Neural cell (in vitro differentiated cells): ENCODE data around the gene OXSM. TPM values are rescaled to one million over a fixed set of nuclear protein-coding genes. Genes with fewer than 3 reads are reported as not detected.

Experiments used
- H2AFZ ChIP-seq: fragments of 200-600, 300-800 bp; sonication (generic), shearing (Covaris generic); 2 replicates; pipeline ENCODE4 v1.6.0; 2014; ENCODE audit warnings: low read depth, mild to moderate bottlenecking, antibody characterized with exemption, low read length, moderate library complexity
- H3F3A ChIP-seq: fragments of 200-600 bp; shearing (Covaris generic); 2 replicates; pipeline ENCODE4 v1.6.1; 2016; ENCODE audit warnings: mild to moderate bottlenecking, moderate library complexity, mixed read lengths, antibody characterized with exemption, low read length; ENCODE audit not compliant: insufficient read depth, poor library complexity, severe bottlenecking
- H3K27ac ChIP-seq: fragments of 200-600, 300-800 bp; sonication (generic), shearing (Covaris generic); 2 replicates; pipeline ENCODE4 v1.5.1; 2014; ENCODE audit warnings: mild to moderate bottlenecking, low read length, moderate library complexity
- H3K27me3 ChIP-seq: fragments of 300-800, 200-600 bp; sonication (generic), shearing (Covaris generic); 2 replicates; pipeline ENCODE4 v1.6.0; 2014; ENCODE audit warnings: mild to moderate bottlenecking, low read depth, low read length, moderate library complexity; ENCODE audit not compliant: insufficient read depth
- H3K36me3 ChIP-seq: fragments of 300-800, 200-600 bp; sonication (generic), shearing (Covaris generic); 2 replicates; pipeline ENCODE4 v1.5.1; 2014; ENCODE audit warnings: mild to moderate bottlenecking, antibody characterized with exemption, low read length, moderate library complexity; ENCODE audit not compliant: insufficient read depth
- H3K4me2 ChIP-seq: fragments of 300-800, 200-600 bp; sonication (generic), shearing (Covaris generic); 2 replicates; pipeline ENCODE4 v1.6.0; 2014; ENCODE audit warnings: mild to moderate bottlenecking, low read length
- H3K4me3 ChIP-seq: fragments of 300-800, 200-600 bp; sonication (generic), shearing (Covaris generic); 2 replicates; pipeline ENCODE4 v1.5.1; 2014; ENCODE audit warnings: mild to moderate bottlenecking, low read length, moderate library complexity
- H3K79me2 ChIP-seq: fragments of 200-600 bp; shearing (Covaris generic); replicated peaks from 2 replicates; pipeline ENCODE4 v1.6.0; 2014; ENCODE audit warnings: mild to moderate bottlenecking, low read length, moderate library complexity; ENCODE audit not compliant: insufficient read depth
- H3K9ac ChIP-seq: fragments of 300-800, 200-600 bp; sonication (generic), shearing (Covaris generic); 2 replicates; pipeline ENCODE4 v1.6.1; 2016; ENCODE audit warnings: mild to moderate bottlenecking, low read length, mixed read lengths
- H3K9me2 ChIP-seq: fragments of 200-600 bp; shearing (Covaris generic); 2 replicates; pipeline ENCODE4 v1.6.1; 2016; ENCODE audit warnings: mild to moderate bottlenecking, low read length, mixed read lengths; ENCODE audit not compliant: insufficient read depth
- H3K9me3 ChIP-seq: fragments of 200-600, 300-800 bp; sonication (generic), shearing (Covaris generic); 2 replicates; pipeline ENCODE4 v1.6.1; 2016; ENCODE audit warnings: mild to moderate bottlenecking, mixed run types, low read length, moderate library complexity, mixed read lengths
- H4K20me1 ChIP-seq: fragments of 200-600 bp; shearing (Covaris generic); 2 replicates; pipeline ENCODE4 v1.6.1; 2016; ENCODE audit warnings: mild to moderate bottlenecking, mixed run types; ENCODE audit not compliant: insufficient read depth
- EP300 ChIP-seq: fragments of 450-650 bp; conservative IDR thresholded peaks from 2 replicates; pipeline ENCODE4 v1.6.1; 2014; ENCODE audit warnings: antibody characterized with exemption, mild to moderate bottlenecking, moderate library complexity; ENCODE audit not compliant: poor library complexity, severe bottlenecking
- EZH2 ChIP-seq: fragments of 200-600, 300-800 bp; shearing (Covaris generic), sonication (generic); IDR thresholded peaks from 2 replicates; pipeline ENCODE4 v1.6.1; 2014; ENCODE audit warnings: antibody characterized with exemption, low read length, borderline replicate concordance, mild to moderate bottlenecking; ENCODE audit not compliant: insufficient read depth, poor library complexity, severe bottlenecking
- MXI1 ChIP-seq: fragments of 450-650 bp; conservative IDR thresholded peaks from 2 replicates; pipeline ENCODE4 v1.6.1; 2014; ENCODE audit warnings: antibody characterized with exemption, mild to moderate bottlenecking; ENCODE audit not compliant: poor library complexity, severe bottlenecking
- POLR2AphosphoS5 ChIP-seq: IDR thresholded peaks from 2 replicates; pipeline ENCODE4 v1.6.1; 2012
- RAD21 ChIP-seq: fragments of 450-650 bp; conservative IDR thresholded peaks from 2 replicates; pipeline ENCODE4 v1.6.1; 2014; ENCODE audit warnings: antibody characterized with exemption, mild to moderate bottlenecking, moderate library complexity
- REST ChIP-seq: IDR thresholded peaks from 2 replicates; pipeline ENCODE4 v1.6.1; 2012; ENCODE audit warnings: borderline replicate concordance
- SMC3 ChIP-seq: fragments of 450-650 bp; conservative IDR thresholded peaks from 2 replicates; pipeline ENCODE4 v1.6.1; 2014; ENCODE audit warnings: antibody characterized with exemption, mild to moderate bottlenecking, moderate library complexity; ENCODE audit not compliant: poor library complexity
- TAF1 ChIP-seq: IDR thresholded peaks from 2 replicates; pipeline ENCODE4 v1.6.1; 2012; ENCODE audit warnings: low read depth
- polyA plus RNA-seq: library from polyadenylated mRNA; depleted of rRNA; stranded (reverse); fragments of >200 nt; gene quantifications from 2 replicates; pipeline ENCODE4 v1.2.3, GENCODE V29; 2014
- TF ChIP-seq, protein P1 (sequence below): fragments of 450-650 bp; IDR thresholded peaks from 2 replicates; pipeline ENCODE4 v1.5.1; 2014; ENCODE audit warnings: antibody characterized with exemption, mild to moderate bottlenecking, moderate library complexity; ENCODE audit not compliant: poor library complexity, severe bottlenecking

Gene OXSM
- polyA plus RNA-seq, 1 donor from 2014 or later: 6.7 TPM

GRCh38 chr3:25817107-25817506, 27.2 kb downstream of the OXSM start:
- no peak overlapping the region for H3K27ac ChIP-seq

DNA sequence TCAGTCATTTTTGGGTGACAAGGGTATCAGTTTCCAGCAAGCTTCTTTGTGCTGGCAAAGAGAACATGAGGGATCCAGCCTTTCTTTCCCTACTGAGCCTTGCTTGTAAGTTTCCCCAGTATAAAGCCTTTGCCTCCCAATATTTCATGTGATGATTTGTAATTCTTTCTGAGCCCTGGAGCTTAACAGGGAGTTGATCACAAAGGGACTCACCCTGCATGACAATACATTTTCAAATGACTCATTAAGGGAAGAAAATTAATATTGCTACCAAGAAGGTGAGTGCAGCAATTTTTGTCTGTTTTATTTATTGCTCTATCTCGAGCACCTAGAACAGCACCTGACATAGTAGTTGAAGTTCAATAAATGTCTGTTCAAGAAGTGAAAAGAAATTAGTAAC, 27.7 kb downstream of the OXSM start:
- Histone ChIP-seq H3K79me2 (no peaks in the 10 kb centered on the region), H3K4me3 (no peak overlapping the region), H3K4me2 (no peak overlapping the region), H4K20me1 (no peaks in the 10 kb centered on the region), H2AFZ (no peak overlapping the region), H3K9ac (no peak overlapping the region), H3K9me3 (no peaks in the 10 kb centered on the region), H3K9me2 (no peaks in the 10 kb centered on the region), H3K27ac (no peak overlapping the region), H3K27me3 (no peaks in the 10 kb centered on the region), H3F3A (no peaks in the 10 kb centered on the region), H3K36me3 (no peaks in the 10 kb centered on the region)
- no peak for TF ChIP-seq SMC3
- TF ChIP-seq REST: no peak
- TF ChIP-seq RAD21: no peak
- TF ChIP-seq POLR2AphosphoS5: no peak
- no peak for TF ChIP-seq EZH2
- TF ChIP-seq, protein P1, sequence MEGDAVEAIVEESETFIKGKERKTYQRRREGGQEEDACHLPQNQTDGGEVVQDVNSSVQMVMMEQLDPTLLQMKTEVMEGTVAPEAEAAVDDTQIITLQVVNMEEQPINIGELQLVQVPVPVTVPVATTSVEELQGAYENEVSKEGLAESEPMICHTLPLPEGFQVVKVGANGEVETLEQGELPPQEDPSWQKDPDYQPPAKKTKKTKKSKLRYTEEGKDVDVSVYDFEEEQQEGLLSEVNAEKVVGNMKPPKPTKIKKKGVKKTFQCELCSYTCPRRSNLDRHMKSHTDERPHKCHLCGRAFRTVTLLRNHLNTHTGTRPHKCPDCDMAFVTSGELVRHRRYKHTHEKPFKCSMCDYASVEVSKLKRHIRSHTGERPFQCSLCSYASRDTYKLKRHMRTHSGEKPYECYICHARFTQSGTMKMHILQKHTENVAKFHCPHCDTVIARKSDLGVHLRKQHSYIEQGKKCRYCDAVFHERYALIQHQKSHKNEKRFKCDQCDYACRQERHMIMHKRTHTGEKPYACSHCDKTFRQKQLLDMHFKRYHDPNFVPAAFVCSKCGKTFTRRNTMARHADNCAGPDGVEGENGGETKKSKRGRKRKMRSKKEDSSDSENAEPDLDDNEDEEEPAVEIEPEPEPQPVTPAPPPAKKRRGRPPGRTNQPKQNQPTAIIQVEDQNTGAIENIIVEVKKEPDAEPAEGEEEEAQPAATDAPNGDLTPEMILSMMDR: no peak
- no peak for TF ChIP-seq MXI1
- TF ChIP-seq EP300: no peak
- no peak for TF ChIP-seq TAF1

More at GRCh38 chr3:25817107-25817506, 27.2 kb downstream of the OXSM start:
- Histone ChIP-seq H3K4me3 (no peak overlapping the region), H4K20me1 (no peaks in the 10 kb centered on the region), H3K27me3 (no peaks in the 10 kb centered on the region), H3K9me3 (no peaks in the 10 kb centered on the region), H2AFZ (no peak overlapping the region), H3F3A (no peaks in the 10 kb centered on the region), H3K9ac (no peak overlapping the region), H3K36me3 (no peaks in the 10 kb centered on the region), H3K4me2 (no peak overlapping the region), H3K9me2 (no peaks in the 10 kb centered on the region), H3K79me2 (no peaks in the 10 kb centered on the region)
- TF ChIP-seq TAF1: no peak
- TF ChIP-seq RAD21: no peak
- TF ChIP-seq, protein P1: no peak
- no peak for TF ChIP-seq EZH2
- no peak for TF ChIP-seq MXI1
- TF ChIP-seq EP300: no peak
- TF ChIP-seq POLR2AphosphoS5: no peak
- TF ChIP-seq REST: no peak
